T-helper 2 cell treated with Interferon-gamma antibody and Interleukin-4, amounts not matched to agents 5 μg/mL and 100 μg/mL, for 36 hours (primary cell): ENCODE measurements around the gene ARSA.
"Not testable (repeated sequence)": the region's sequence is repeated elsewhere in the genome, so short reads cannot be mapped to it uniquely, and the experiment has no call there.

Experiments used
- DNase-seq: peaks from one replicate; pipeline ENCODE4 v3.0.0; 2021; ENCODE audit warnings: low spot score
- H3K27ac Mint-ChIP-seq: one replicate; pipeline ENCODE4 v1.8.0; 2021; ENCODE audit warnings: mild to moderate bottlenecking, mixed read lengths
- H3K27me3 Mint-ChIP-seq: one replicate; pipeline ENCODE4 v1.8.0; 2021; ENCODE audit warnings: low read depth, mixed read lengths
- H3K36me3 Mint-ChIP-seq: one replicate; pipeline ENCODE4 v1.8.0; 2021; ENCODE audit warnings: low read depth, mixed read lengths
- H3K4me1 Mint-ChIP-seq: one replicate; pipeline ENCODE4 v1.8.0; 2021; ENCODE audit warnings: low read depth, mixed read lengths
- H3K4me3 Mint-ChIP-seq: one replicate; pipeline ENCODE4 v1.8.0; 2022; ENCODE audit warnings: mild to moderate bottlenecking, moderate library complexity, mixed read lengths
- H3K9me3 Mint-ChIP-seq: one replicate; pipeline ENCODE4 v1.8.0; 2021; ENCODE audit warnings: mixed read lengths

The ARSA gene

DNA sequence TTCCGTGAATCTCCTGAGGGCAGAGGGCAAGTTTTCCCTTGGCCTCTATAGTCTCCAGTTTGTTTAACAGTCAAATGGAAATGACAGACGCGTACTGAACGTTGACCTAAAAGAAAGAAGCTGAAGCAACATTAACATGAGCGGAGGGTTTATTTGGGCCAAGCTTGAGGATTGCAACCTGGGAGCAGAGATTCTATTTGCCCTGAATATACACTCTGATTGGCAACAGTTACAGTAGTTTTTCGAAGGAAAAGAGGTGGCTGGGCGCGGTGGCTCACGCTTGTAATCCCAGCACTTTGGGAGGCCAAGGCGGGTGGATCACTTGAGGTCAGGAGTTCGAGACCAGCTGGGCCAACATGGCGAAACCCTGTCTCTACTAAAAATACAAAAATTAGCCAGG lies 12.3 kb upstream of the ARSA start:
- H3K4me3 Mint-ChIP-seq, DNase-seq, H3K27ac Mint-ChIP-seq, H3K9me3 Mint-ChIP-seq, H3K4me1 Mint-ChIP-seq, H3K36me3 Mint-ChIP-seq, H3K27me3 Mint-ChIP-seq: not testable (repeated sequence)

DNA sequence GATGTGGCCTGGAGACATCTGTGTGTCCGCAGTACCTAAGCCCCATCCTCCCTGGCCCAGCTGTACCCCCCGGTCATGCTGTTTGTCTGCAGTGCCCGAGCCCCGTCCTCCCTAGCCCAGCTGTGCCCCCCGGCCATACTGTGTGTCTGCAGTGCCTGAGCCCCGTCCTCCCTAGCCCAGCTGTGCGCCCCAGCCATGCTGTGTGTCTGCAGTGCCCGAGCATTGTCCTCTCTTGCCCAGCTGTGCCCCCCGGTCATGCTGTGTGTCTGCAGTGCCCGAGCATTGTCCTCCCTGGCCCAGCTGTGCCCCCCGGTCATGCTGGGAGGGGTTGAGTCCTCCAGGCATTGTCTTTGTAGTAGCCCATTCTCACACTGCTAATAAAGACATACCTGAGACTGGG lies 7.6 kb upstream of the ARSA start:
- DNase-seq, result no peak
- peaks cover 6% of the 10 kb centered on the region for H3K27me3 Mint-ChIP-seq
- no peaks in the 10 kb centered on the region for H3K36me3 Mint-ChIP-seq
- H3K27ac Mint-ChIP-seq, result no peak overlapping the region
- H3K4me3 Mint-ChIP-seq, result no peak overlapping the region
- no peaks in the 10 kb centered on the region for H3K4me1 Mint-ChIP-seq
- H3K9me3 Mint-ChIP-seq, result no peaks in the 10 kb centered on the region

DNA sequence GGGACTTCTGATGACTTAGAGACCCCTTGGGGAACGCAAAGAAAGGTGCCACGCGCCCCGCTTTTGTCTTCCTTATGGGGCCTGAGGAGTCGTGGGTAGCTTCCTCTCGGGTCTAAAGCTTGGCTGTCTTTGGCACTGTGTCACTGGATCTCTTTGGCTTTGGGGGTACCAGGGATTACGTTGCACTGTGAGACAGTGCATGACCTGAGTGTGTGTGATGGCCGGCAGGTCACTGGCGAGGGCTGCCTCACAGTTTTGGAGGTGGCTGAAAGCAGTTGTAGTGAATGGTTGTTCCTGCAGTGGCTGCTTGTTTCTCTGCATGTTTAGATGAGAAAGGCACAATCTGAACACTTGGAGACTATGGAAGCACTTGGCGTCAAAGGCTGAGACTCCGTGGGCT lies 5.8 kb upstream of the ARSA start:
- H3K4me1 Mint-ChIP-seq, result peaks cover 5% of the 10 kb centered on the region
- no peak overlapping the region for H3K27ac Mint-ChIP-seq
- no peaks in the 10 kb centered on the region for H3K9me3 Mint-ChIP-seq
- H3K27me3 Mint-ChIP-seq, result peaks cover 6% of the 10 kb centered on the region
- no peak for DNase-seq
- no peak overlapping the region for H3K4me3 Mint-ChIP-seq
- no peaks in the 10 kb centered on the region for H3K36me3 Mint-ChIP-seq

DNA sequence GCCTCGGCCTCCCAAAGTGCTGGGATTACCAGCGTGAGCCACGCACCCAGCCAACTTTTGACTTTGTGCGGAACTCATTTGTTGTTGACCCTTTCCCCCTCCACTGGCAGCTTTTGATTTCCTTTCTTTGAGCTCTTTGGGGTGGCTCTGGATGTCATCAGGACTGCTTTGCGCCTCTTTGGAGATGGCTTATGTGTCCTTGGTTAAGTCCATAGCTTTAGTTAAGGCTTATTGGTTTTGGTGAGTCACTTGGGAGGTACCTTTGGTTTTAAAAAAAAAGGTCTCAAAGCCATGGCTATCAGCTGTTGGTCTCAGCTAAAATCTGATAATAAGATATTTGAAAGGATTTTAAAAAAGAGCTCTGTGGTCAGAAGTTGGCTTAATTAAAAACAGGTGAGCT lies 5.1 kb upstream of the ARSA start:
- no peak overlapping the region for H3K27ac Mint-ChIP-seq
- H3K27me3 Mint-ChIP-seq, result peaks cover 6% of the 10 kb centered on the region
- peaks cover 12% of the 10 kb centered on the region for H3K4me1 Mint-ChIP-seq
- DNase-seq, result no peak
- no peaks in the 10 kb centered on the region for H3K36me3 Mint-ChIP-seq
- H3K9me3 Mint-ChIP-seq, result no peaks in the 10 kb centered on the region
- no peak overlapping the region for H3K4me3 Mint-ChIP-seq

DNA sequence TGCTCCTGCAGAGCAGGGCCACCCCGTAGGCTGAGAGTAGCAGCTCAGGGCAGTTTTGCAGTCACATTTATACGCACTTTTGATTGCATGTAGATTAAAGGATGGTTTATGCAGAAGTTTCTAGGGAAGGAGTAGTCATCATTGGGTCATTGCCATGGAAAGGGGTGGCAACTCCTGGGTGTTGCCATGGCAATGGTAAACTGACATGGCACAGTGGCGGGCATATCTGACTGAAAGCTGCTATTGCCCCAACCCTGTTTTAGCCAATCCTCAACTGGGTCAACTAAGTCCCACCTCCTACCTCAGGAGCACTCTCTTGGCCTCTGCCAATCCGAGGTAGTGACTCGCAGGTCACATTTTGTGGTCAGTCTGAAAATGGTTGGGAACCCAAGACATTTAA lies 2.4 kb upstream of the ARSA start:
- H3K9me3 Mint-ChIP-seq, result no peaks in the 10 kb centered on the region
- DNase-seq, result no peak
- H3K36me3 Mint-ChIP-seq, result no peaks in the 10 kb centered on the region
- peaks cover 15% of the 10 kb centered on the region for H3K4me1 Mint-ChIP-seq
- no peak overlapping the region for H3K4me3 Mint-ChIP-seq
- H3K27ac Mint-ChIP-seq, result no peak overlapping the region
- H3K27me3 Mint-ChIP-seq, result peaks cover 6% of the 10 kb centered on the region

DNA sequence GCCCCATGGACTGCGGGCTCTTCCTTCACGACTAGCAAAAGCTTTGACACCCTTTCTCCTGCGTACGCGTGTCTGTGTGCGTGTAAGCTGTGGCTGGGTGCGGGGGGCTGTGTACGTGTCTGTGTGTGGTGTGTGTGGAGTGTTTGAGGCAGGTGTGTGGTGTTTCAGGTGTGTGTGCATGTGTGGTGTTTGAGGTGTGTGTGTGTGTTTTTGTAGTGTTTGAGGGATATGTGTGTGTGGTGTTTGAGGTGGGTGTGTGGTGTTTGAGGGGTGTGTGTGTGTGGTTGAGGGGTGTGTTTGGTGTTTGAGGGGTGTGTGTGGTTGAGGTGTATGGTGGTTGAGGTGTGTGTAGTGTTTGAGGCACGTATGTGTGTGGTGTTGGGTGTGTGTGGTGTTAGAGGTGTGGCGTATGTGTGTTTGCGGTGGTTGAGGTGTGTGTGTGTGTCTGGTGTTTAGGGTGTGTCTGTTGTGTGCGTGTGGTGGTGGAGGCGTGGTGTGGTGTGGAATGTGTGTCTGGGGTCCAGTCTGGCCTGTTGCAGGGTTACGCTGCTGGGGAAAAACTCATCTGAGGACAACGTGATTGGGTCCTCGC lies 687 bp upstream of the ARSA start:
- H3K27ac Mint-ChIP-seq, result peak overlapping the region; percentile 66
- peak overlapping the region; percentile 85 for H3K4me3 Mint-ChIP-seq
- peaks cover 6% of the 10 kb centered on the region for H3K36me3 Mint-ChIP-seq
- DNase-seq, result no peak
- H3K4me1 Mint-ChIP-seq, result peaks cover 15% of the 10 kb centered on the region
- H3K9me3 Mint-ChIP-seq, result no peaks in the 10 kb centered on the region
- peaks cover 3% of the 10 kb centered on the region for H3K27me3 Mint-ChIP-seq

DNA sequence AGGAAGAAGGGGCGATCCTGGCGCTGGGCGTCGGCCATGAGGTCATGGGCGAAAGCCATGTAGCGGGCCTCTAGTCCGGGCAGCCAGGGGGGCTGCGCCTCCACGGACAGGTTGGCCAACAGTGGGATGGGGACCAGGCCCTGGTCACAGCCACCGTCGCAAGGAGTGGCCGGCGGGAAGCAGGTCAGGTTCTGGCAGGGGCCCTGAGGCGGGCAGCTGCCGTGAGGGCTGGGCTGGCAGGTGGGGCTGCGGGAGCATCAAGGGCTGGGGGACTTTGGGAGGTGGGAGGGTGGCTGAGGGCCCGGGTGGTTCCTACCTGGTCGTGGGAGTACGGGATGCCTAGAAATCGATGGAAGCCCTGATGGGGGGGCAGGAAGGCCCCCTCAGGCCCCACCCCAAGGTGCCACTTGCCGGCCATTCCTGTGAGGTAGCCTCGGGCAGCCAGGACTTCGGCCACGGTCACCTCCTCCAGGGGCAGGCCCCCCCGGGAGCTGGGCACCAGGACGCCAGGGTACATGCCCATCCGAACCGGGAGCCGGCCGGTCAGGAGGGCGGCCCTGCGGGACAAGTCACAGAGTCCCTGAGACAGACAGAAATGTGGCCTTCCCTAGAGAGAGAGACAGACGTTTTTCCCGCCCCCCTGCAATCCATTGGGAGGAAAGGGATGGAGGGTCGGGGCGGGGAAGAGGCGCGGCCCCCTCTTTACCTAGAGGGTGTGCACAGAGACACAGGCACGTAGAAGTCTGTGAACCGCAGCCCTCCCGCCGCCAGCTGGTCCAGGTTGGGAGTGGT lies 906 bp downstream of the ARSA start:
- H3K27me3 Mint-ChIP-seq, result no peaks in the 10 kb centered on the region
- no peak for DNase-seq
- peak overlapping the region; percentile 82 for H3K27ac Mint-ChIP-seq
- H3K36me3 Mint-ChIP-seq, result peaks cover 6% of the 10 kb centered on the region
- no peaks in the 10 kb centered on the region for H3K9me3 Mint-ChIP-seq
- peaks cover 24% of the 10 kb centered on the region for H3K4me1 Mint-ChIP-seq
- peak overlapping the region; percentile 85 for H3K4me3 Mint-ChIP-seq

DNA sequence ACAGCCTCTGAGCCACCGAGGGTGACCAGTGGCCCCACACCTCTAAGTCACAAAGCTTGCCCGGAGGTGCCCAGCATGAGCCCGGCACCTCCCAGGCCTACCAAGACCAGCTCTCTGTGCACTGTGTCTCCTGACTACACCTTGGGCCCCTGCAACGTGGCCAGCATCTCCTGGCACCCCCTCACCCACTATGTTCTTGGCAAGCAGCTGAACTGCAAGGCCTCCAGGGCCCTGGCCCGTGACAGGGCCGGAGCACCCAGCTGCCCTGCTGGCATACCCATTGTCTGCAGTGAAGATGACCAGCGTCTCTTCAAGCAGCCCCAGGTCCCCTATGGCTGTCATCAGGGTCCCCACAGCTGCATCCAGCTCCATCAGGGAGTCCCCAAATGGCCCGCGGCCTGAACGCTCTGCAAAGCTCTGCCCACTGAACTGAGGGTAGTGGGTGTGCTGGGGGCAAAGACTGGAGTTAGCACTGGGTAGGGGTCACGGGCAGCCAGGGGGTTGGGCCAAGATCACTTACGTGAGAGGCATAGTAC lies 1.6 kb downstream of the ARSA start:
- Mint-ChIP-seq H3K4me3 (peak overlapping the region; percentile 76), H3K27me3 (no peaks in the 10 kb centered on the region), H3K27ac (peak overlapping the region; percentile 76), H3K4me1 (peaks cover 30% of the 10 kb centered on the region), H3K36me3 (peaks cover 6% of the 10 kb centered on the region), H3K9me3 (no peaks in the 10 kb centered on the region)
- DNase-seq, result no peak

DNA sequence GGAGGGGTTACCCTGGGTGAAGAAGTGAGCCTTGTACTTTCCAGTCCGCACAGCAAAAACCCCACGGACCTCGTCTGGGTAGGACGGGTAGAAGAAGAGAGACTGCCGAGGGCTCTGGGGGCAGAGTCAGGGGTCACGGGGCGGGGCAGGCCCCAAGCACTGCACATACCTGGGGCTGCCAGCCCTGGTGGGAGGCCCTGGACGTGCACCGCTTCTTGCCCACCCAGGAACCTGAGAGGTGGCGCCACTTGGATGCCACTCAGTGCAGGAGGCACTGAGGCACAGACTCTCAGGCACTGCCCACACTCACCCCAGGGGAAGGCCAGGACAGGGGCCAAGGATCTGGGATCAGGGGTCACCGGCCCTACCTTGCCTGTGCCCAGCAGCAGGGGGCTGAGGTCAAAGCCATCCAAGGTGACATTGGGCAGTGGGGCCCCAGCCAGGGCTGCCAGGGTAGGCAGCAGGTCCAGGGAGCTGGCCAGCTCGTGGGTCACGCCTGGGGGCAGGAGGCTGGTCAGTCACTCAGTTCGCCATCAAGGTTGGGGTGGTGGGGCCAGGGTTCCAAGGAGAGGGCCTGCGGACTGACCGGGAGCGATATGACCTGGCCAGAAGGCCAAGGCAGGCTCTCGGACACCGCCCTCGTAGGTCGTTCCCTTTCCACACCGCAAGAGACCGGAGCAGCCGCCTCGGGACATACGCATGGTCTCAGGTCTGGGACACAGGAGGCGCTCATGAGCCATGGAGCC lies 2.2 kb downstream of the ARSA start:
- Mint-ChIP-seq H3K36me3 (peaks cover 6% of the 10 kb centered on the region), H3K9me3 (no peaks in the 10 kb centered on the region), H3K27ac (no peak overlapping the region), H3K4me3 (no peak overlapping the region), H3K4me1 (peaks cover 37% of the 10 kb centered on the region), H3K27me3 (no peaks in the 10 kb centered on the region)
- no peak for DNase-seq

DNA sequence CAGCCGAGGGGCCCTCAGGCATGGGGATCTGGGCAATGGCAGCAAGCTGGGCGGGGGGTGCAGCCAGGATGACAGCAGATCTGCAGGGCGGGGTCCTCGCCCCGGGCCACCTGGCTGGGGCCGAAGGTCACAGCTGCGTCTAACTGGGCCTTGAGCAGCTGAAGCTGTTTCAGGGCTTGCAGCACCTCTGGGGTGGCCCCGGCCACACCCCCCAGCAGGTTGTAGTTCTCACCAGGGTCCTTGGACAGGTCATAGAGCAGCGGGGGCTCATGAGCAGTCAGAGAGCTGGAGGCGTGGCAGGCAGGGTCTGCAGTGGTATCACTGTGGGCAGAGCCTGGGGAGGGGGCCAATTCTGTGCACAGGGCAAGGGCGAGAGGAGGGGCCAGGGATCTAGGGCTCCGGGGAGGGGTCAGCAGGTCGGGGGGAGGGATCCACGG lies 2.8 kb downstream of the ARSA start:
- H3K4me3 Mint-ChIP-seq, result no peak overlapping the region
- peaks cover 6% of the 10 kb centered on the region for H3K36me3 Mint-ChIP-seq
- no peak for DNase-seq
- H3K9me3 Mint-ChIP-seq, result no peaks in the 10 kb centered on the region
- peaks cover 41% of the 10 kb centered on the region for H3K4me1 Mint-ChIP-seq
- H3K27me3 Mint-ChIP-seq, result no peaks in the 10 kb centered on the region
- H3K27ac Mint-ChIP-seq, result no peak overlapping the region

DNA sequence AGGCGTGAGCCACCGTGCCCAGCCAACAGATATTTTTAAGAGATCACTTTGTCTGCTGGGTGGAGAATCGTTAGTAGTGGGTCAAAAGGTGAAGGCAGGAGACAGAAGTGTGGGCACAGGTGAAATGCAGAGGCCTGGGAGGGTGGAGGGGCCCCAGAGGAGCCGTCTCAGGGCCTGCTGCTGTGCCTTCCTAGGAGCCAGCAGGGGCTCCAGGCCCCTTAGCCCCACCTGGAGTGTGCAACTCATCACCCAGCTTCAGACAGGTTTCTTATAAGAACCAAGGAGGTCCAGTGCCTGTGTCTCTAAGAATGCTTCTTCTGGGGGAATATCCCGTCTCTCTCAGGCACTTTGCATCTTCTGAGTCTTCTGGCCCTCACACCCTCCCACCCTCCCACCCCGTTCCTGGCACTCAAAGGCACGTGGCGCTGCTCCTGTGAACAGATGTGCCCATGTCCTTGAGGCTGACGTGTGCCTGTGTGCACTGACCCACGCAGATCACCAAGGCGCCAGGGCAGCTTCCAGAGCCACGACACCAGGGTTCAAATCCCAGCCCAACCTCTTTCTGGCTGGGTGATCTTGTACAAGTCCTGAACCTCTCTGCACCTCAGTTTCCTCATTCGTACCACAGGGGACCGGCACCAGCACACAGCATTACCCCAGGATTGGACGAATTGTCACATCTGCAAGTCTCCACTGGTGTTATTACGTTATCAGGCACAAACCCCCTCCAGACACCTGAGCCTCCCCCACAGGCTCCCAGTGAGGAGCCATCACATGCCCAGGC lies 3.4 kb downstream of the ARSA start:
- Mint-ChIP-seq H3K4me1 (peaks cover 44% of the 10 kb centered on the region), H3K36me3 (peaks cover 6% of the 10 kb centered on the region), H3K27me3 (no peaks in the 10 kb centered on the region), H3K27ac (no peak overlapping the region), H3K4me3 (peak overlapping the region; percentile 1), H3K9me3 (no peaks in the 10 kb centered on the region)
- DNase-seq, result no peak

DNA sequence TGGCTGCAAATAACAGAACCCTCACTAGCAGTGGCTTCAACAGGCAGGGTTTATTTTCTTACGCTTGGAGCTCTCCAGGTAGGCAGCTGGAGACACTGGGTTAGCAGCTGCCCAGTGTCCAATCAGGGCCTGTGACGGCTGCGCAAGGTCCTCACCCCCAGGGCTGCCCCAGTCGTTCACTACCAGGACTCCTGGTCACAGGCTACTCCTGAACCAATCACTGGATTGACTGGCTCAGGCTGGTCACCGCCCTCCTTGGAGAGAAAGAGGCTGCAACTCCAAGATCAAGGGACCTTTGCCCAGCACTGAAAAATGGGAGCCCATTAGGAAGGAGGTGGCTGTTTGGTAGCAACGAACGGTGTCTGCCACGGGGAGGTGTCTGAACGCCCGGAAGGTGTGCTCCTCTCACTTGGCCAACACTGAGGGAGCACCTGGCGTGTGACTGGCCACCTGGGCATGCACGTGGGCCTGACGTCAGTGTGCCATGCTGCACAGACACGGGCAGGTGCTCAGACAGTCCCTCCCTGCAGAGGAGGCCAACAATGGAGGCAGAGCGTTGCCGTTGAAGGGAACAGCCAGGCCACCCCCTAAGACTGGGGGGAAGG lies 5.1 kb downstream of the ARSA start:
- no peak for DNase-seq
- H3K27me3 Mint-ChIP-seq, result no peaks in the 10 kb centered on the region
- peaks cover 6% of the 10 kb centered on the region for H3K36me3 Mint-ChIP-seq
- H3K9me3 Mint-ChIP-seq, result no peaks in the 10 kb centered on the region
- H3K4me1 Mint-ChIP-seq, result peaks cover 33% of the 10 kb centered on the region
- H3K27ac Mint-ChIP-seq, result peak overlapping the region; percentile 97
- peak overlapping the region; percentile 88 for H3K4me3 Mint-ChIP-seq

DNA sequence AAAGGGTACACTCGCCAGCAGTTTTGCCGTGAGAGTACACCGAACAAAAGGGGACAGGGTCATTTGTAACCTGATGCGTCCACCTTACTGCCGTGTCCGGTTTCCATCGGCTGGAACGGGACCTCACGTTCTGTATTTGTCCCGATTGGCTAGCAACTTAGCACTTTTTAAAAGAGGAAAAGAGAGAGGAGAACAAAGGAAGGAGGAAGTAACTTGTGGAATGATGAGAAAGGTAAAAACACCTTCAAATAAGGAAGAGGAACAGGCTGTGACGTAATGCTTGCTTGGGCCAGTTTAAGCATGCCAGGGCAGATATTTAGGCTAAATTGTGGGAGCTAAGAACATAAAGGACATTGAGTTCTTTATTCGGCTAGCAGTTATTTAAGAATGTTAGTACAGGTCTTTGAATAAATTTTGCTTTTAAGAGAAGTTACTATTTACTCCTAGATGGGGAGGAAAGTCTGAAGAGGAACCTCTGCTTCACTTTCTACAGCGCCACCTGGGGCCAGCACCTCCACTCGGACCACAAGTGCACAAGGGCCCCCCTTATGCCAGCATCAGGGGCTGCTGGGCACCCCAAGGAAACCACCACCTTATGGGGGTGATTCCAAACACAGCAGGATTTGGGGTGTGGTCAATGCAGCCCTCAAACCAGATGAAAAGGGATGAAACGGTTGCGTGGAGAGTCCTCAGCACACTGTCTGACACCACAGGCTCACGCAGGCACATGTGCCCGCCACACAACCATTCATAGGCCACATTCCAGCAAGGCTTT lies 5.8 kb downstream of the ARSA start:
- Mint-ChIP-seq H3K4me3 (peak overlapping the region; percentile 88), H3K36me3 (peaks cover 6% of the 10 kb centered on the region), H3K9me3 (no peaks in the 10 kb centered on the region), H3K27ac (peak overlapping the region; percentile 97), H3K27me3 (no peaks in the 10 kb centered on the region), H3K4me1 (peaks cover 33% of the 10 kb centered on the region)
- no peak for DNase-seq
